PC-9 (cell line): ENCODE measurements around the gene SANBR.

Source experiments
- CTCF ChIP-seq: fragments of 200-600 bp; sonication (generic); conservative IDR thresholded peaks from 2 replicates; pipeline ENCODE4 v1.6.1; 2017; ENCODE audit warnings: mixed run types, antibody characterized with exemption, mild to moderate bottlenecking, moderate library complexity
- EZH2 ChIP-seq: fragments of 200-600 bp; sonication (generic); IDR thresholded peaks from 2 replicates; pipeline ENCODE4 v1.8.0; 2017; ENCODE audit warnings: antibody characterized with exemption, low read depth

- TF ChIP-seq CTCF: no peak
- TF ChIP-seq EZH2: no peak
Observed at GRCh38 chr2:61045226-61045625, 20.4 kb upstream of the SANBR start.
